HepG2 (cell line): ENCODE results near the gene ENAH. TPM values are rescaled to one million over a fixed set of nuclear protein-coding genes. Genes with fewer than 3 reads are reported as not detected.

ENCODE experiments used
- ATAC-seq: fragments of 200-7000 bp; cut with Tn5 transposase; 3 replicates; pipeline ENCODE4 v1.9.1; 2020; ENCODE audit warnings: mild to moderate bottlenecking, moderate library complexity
- BruUV-seq: library from RNA; stranded (reverse); fragments of 400-500 nt; replicated peaks from 2 replicates; lab custom pipeline; 2021; lab: Mats Ljungman, UMichigan
- CTCF ChIA-PET: fragments of 300-600 bp; formaldehyde crosslinking; extraction: SDS; loops from one replicate; lab custom pipeline; 2021; ENCODE audit warnings: low total read pairs, inconsistent platforms, low intra/inter-chr PET ratio; lab: Yijun Ruan, JAX
- POLR2A ChIA-PET: fragments of 350-600 bp; sonication (Branson Sonifier 250); formaldehyde crosslinking; loops from one replicate; lab custom pipeline; 2020; ENCODE audit warnings: antibody characterized with exemption, inconsistent platforms; lab: Yijun Ruan, JAX
- DNase-seq: peaks from one replicate; pipeline ENCODE4 v3.0.0-alpha.2; 2015; ENCODE audit warnings: low spot score
- FAIRE-seq: peaks from 3 replicates; lab custom pipeline; 2011; peaks lifted over from hg19 to GRCh38; lab: Jason Lieb, UNC
- H2AFZ ChIP-seq: one replicate; pipeline ENCODE4 v1.6.1; 2011; ENCODE audit warnings: low read length, inconsistent platforms
- H3K27ac ChIP-seq: fragments of 300-600 bp; 3 replicates; pipeline ENCODE4 v1.8.0; 2011; ENCODE audit warnings: mixed run types, mild to moderate bottlenecking, mixed read lengths, low read length, inconsistent platforms; ENCODE audit not compliant: insufficient read depth; ENCODE audit errors: extremely low read length
- H3K27me3 ChIP-seq, 2 experiments: fragments of 200-600 bp in 1 of 2; 2 replicates in 1 of 2; 3 replicates in 1 of 2; pipeline versions ENCODE4 v1.6.0 to v1.8.0; 2011; ENCODE audit warnings: low read length in 2 of 2, mild to moderate bottlenecking in 2 of 2, moderate library complexity in 2 of 2, inconsistent platforms in 1 of 2; ENCODE audit not compliant: insufficient read depth in 2 of 2, control insufficient read depth in 1 of 2
- H3K36me3 ChIP-seq, 2 experiments: fragments of 200-600 bp in 1 of 2; replicated peaks in 1 of 2; 2 replicates in 1 of 2; 3 replicates in 1 of 2; pipeline versions ENCODE4 v1.5.1 to v1.8.0; 2011; ENCODE audit warnings: low read length in 2 of 2, inconsistent platforms in 1 of 2; ENCODE audit not compliant: insufficient read depth in 2 of 2, control insufficient read depth in 1 of 2
- H3K4me1 ChIP-seq: 2 replicates; pipeline ENCODE4 v1.5.1; 2012; ENCODE audit warnings: low read length, inconsistent platforms; ENCODE audit not compliant: insufficient read depth
- H3K4me2 ChIP-seq: 2 replicates; pipeline ENCODE4 v1.6.0; 2011; ENCODE audit warnings: low read depth, low read length, inconsistent platforms
- H3K4me3 ChIP-seq, 3 experiments: fragments of 200-600 bp in 1 of 3; sonication (generic), shearing (Covaris generic) in 1 of 3; replicated peaks in 1 of 3; 2 replicates each; pipeline ENCODE4 v1.5.1; 2011 to 2016; ENCODE audit warnings: low read length in 3 of 3, inconsistent platforms in 2 of 3, low read depth in 2 of 3, mild to moderate bottlenecking in 2 of 3, control low read depth in 1 of 3, mixed read lengths in 1 of 3; ENCODE audit not compliant: insufficient read depth in 1 of 3
- H3K79me2 ChIP-seq: one replicate; pipeline ENCODE4 v1.6.1; 2011; ENCODE audit warnings: low read length, inconsistent platforms; ENCODE audit not compliant: insufficient read depth
- H3K9ac ChIP-seq: 2 replicates; pipeline ENCODE4 v1.6.0; 2011; ENCODE audit warnings: mild to moderate bottlenecking, low read depth, low read length, inconsistent platforms; ENCODE audit not compliant: insufficient read depth
- H3K9me3 ChIP-seq: 2 replicates; pipeline ENCODE4 v1.5.1; 2012; ENCODE audit warnings: mild to moderate bottlenecking, low read length
- H4K20me1 ChIP-seq: 2 replicates; pipeline ENCODE4 v1.6.0; 2011; ENCODE audit warnings: inconsistent platforms, mild to moderate bottlenecking, low read length, moderate library complexity; ENCODE audit not compliant: insufficient read depth
- FOXO1 ChIP-seq: sonication (generic); formaldehyde crosslinking; IDR thresholded peaks from 2 replicates; pipeline ENCODE4 v1.4.0; 2020; ENCODE audit warnings: missing genetic modification reagents
- RARG ChIP-seq: sonication (generic); formaldehyde crosslinking; IDR thresholded peaks from 2 replicates; pipeline ENCODE4 v1.4.0; 2020; ENCODE audit warnings: low read depth, mild to moderate bottlenecking, missing genetic modification reagents
- SAP130 ChIP-seq: IDR thresholded peaks from 2 replicates; pipeline ENCODE4 v1.6.1; 2016; ENCODE audit warnings: low read depth
- THAP11 ChIP-seq: IDR thresholded peaks from 2 replicates; pipeline ENCODE4 v1.6.1; 2016; ENCODE audit warnings: missing biosample characterization, missing genetic modification reagents
- ZC3H13 ChIP-seq: sonication (generic); formaldehyde crosslinking; IDR thresholded peaks from 2 replicates; pipeline ENCODE4 v1.8.1; 2023; ENCODE audit warnings: mild to moderate bottlenecking, missing genetic modification reagents, moderate library complexity
- ZNF451 ChIP-seq: sonication (generic); formaldehyde crosslinking; IDR thresholded peaks from 2 replicates; pipeline ENCODE4 v1.5.0; 2020; ENCODE audit warnings: mild to moderate bottlenecking, missing genetic modification reagents
- ZNF737 ChIP-seq: sonication (generic); formaldehyde crosslinking; IDR thresholded peaks from 2 replicates; pipeline ENCODE4 v1.5.0; 2020; ENCODE audit warnings: missing genetic modification reagents, mild to moderate bottlenecking, borderline replicate concordance
- WGBS: methylation state at CpG from one replicate; pipeline ENCODE4 v1.1.6; 2017; ENCODE audit warnings: low lambda C conversion rate; 5-methylcytosine and 5-hydroxymethylcytosine counted together
- in situ Hi-C: cut with HindIII; loops from 2 replicates; pipeline ENCODE4 v1.10.0; 2017; ENCODE audit warnings: low pct_unique_long_range_greater_than_20kb; ENCODE audit not compliant: extremely low pct_ligation_motif_present
- intact Hi-C: fragments of 100-400 bp; cut with micrococcal nuclease; formaldehyde crosslinking; loops from one replicate; pipeline ENCODE4 v1.10.0; 2022; ENCODE audit not compliant: unreplicated experiment
- polyA plus RNA-seq, 8 experiments: library from polyadenylated mRNA; depleted of rRNA in 3 of 8; stranded (reverse) in 7 of 8; unstranded in 1 of 8; fragments of >200 nt; fragmentation: Illumina TruSeq in 4 of 8; extraction: Trizol in 4 of 8; gene quantifications; 2 replicates each; pipeline versions ENCODE4 v1.2.1 to v1.2.3, GENCODE V29; 2011 to 2016; ENCODE audit warnings: low read depth in 4 of 8, missing spikeins in 1 of 8, mixed read lengths in 1 of 8; ENCODE audit not compliant: insufficient read depth in 1 of 8
- total RNA-seq, 5 experiments: library from RNA; depleted of rRNA; stranded (reverse); fragments of >200 nt; fragmentation: Illumina TruSeq; extraction: Trizol; gene quantifications; 2 replicates each; pipeline ENCODE4 v1.2.3, GENCODE V29; 2016; ENCODE audit warnings: low read depth in 1 of 5
- TF ChIP-seq, protein P1 (sequence below): sonication (generic); formaldehyde crosslinking; conservative IDR thresholded peaks from 2 replicates; pipeline ENCODE4 v1.4.0; 2020; ENCODE audit warnings: mild to moderate bottlenecking, missing genetic modification reagents, moderate library complexity

ENAH gene
- total and polyA plus RNA-seq, 2 of the 13 experiments (the other 11 are each of a cell fraction or from before 2014, with no cell fraction given): 22.1 to 58.3 TPM

DNA sequence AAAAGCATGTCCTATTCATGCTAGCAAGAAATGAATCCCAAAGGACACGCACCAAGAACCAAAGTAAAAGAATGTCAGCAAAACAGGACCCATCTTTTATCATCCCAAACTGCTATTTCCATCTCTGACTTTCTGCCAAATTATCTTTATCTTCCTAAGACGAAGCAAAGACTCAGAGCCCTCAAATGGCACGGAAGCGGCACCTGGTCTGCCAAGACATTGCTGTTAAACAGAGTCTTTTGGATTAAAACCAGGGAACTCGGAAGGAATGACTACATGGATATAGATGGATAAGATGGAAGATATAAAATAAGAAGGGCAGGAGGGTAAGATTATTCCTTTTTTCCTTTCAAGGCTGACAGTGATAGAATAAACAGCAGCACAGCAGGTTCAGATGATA is 164.2 kb downstream of the ENAH start:
- FAIRE-seq: no peak
- H3K4me2 ChIP-seq: no peak overlapping the region

More for the DNA sequence above, 164.2 kb downstream of the ENAH start:
- Histone ChIP-seq H3K27ac (no peak overlapping the region), H3K4me3 (no peak overlapping the region), H4K20me1 (no peaks in the 10 kb centered on the region), H3K36me3 (no peaks in the 10 kb centered on the region), H3K9me3 (no peaks in the 10 kb centered on the region), H2AFZ (no peak overlapping the region)
- POLR2A ChIA-PET: no interaction called here
- intact Hi-C loops: no loop called here
- DNase-seq: no peak
- TF ChIP-seq FOXO1 (CRISPR knock-in tag) (no peak), RARG (CRISPR knock-in tag) (no peak), ZNF737 (CRISPR knock-in tag) (no peak), THAP11 (CRISPR knock-in tag) (no peak), SAP130 (CRISPR knock-in tag) (no peak), ZC3H13 (CRISPR knock-in tag) (no peak), ZNF451 (CRISPR knock-in tag) (no peak)
- TF ChIP-seq, protein P1, sequence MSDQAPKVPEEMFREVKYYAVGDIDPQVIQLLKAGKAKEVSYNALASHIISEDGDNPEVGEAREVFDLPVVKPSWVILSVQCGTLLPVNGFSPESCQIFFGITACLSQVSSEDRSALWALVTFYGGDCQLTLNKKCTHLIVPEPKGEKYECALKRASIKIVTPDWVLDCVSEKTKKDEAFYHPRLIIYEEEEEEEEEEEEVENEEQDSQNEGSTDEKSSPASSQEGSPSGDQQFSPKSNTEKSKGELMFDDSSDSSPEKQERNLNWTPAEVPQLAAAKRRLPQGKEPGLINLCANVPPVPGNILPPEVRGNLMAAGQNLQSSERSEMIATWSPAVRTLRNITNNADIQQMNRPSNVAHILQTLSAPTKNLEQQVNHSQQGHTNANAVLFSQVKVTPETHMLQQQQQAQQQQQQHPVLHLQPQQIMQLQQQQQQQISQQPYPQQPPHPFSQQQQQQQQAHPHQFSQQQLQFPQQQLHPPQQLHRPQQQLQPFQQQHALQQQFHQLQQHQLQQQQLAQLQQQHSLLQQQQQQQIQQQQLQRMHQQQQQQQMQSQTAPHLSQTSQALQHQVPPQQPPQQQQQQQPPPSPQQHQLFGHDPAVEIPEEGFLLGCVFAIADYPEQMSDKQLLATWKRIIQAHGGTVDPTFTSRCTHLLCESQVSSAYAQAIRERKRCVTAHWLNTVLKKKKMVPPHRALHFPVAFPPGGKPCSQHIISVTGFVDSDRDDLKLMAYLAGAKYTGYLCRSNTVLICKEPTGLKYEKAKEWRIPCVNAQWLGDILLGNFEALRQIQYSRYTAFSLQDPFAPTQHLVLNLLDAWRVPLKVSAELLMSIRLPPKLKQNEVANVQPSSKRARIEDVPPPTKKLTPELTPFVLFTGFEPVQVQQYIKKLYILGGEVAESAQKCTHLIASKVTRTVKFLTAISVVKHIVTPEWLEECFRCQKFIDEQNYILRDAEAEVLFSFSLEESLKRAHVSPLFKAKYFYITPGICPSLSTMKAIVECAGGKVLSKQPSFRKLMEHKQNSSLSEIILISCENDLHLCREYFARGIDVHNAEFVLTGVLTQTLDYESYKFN (CRISPR knock-in tag): no peak
- TF ChIP-seq, all 625 proteins: peak for 0
- Histone ChIP-seq H3K27me3 (no peaks in the 10 kb centered on the region), H3K79me2 (no peaks in the 10 kb centered on the region), H3K9ac (no peak overlapping the region), H3K4me1 (no peaks in the 10 kb centered on the region)
- BruUV-seq: no TSS peak
- 92% methylated on average over 5 of the region's 5 CpGs for WGBS
- in situ Hi-C loops: no loop called here
- no peak for ATAC-seq
- CTCF ChIA-PET: no interaction called here
